Iris pigment epithelial cell (primary cell): ENCODE data around the gene CIT.
A peak's percentile ranks its signal among the peaks of the same experiment; 100 is the strongest.

ENCODE experiments used
- DNase-seq: peaks from one replicate; pipeline ENCODE4 v3.0.0-alpha.2; 2011; ENCODE audit warnings: low read depth

The CIT gene

GRCh38 chr12:119803381-119803791, 73.7 kb downstream of the CIT start:
- DNase-seq, result peak; percentile 79

DNA sequence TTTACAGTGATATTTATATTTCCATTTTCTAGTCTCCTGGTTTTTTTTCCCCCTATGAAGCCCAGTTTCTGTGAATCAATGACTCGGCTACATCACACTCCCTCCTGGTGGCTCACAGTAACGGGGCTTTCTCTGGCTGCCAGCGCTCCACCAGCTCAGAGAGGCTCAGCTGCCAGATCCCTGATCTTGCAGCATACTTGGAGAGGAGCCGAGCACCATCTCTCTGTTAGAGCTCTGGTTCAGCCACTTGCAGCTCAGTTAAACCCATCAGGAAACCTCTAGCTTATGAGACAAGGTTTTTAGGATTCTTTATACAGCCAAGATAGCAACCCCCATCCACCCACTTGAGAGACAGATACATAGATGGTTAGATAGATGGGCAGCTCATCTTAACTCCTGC, 74.6 kb downstream of the CIT start:
- peak; percentile 50 for DNase-seq

DNA sequence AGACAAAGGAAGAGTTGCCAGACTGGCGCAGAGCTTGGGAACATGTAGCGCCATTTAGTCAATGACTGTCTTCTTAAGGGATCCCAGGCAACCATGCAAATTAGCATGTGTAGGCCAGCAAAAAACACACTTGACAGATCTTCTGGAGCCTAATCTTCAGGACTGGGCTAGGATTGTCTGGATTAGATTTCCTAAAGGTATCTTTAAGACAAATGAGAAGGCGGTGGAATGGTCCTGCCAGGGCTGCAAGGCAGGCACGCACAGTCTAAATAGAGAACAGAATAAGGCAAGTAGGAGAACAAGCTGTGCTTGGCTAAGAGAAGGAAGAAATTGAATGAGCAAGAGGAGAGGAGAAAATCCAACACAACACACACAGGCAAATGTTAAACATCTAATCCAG, 80.0 kb downstream of the CIT start:
- DNase-seq, result no peak

GRCh38 chr12:119796292-119796691, 80.8 kb downstream of the CIT start:
- no peak for DNase-seq

DNA sequence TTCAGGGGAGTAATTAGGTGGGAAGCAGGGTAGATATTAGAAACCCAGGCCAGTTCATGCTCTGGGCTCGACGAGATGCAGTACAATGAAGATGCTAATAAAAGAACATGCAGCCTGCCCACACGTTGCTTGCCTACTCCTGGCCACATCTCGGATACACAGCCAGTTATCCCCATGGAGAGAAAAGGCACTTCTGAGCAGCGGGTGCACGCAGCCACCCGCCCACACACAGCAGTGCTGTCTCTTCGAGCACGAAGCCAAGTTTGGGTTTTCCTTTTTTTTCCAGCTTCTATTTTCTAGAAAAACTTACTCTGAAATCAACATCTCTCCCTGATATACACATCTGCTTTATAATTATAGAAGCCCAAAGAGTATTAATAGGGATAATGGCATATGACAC, 85.7 kb downstream of the CIT start:
- no peak for DNase-seq

DNA sequence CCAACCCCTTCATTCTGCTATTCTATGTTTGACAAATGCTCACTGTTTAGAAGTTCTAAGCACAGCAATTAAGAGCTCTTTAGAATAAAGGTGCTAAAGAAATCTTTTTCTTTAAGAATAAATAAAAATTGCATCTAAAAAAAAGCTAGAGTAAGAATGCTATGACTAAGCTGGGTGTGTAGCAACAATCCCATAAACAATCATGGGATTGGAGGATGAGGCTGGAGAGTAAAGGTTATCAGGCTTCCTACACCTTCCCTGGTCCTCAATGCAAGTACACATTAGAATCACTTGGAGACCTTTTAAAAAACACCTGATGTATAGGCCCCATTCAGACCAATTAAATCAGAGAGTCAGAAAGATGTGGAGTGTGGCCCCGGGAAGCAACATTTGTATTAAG, 88.3 kb downstream of the CIT start:
- DNase-seq, result peak; percentile 72

DNA sequence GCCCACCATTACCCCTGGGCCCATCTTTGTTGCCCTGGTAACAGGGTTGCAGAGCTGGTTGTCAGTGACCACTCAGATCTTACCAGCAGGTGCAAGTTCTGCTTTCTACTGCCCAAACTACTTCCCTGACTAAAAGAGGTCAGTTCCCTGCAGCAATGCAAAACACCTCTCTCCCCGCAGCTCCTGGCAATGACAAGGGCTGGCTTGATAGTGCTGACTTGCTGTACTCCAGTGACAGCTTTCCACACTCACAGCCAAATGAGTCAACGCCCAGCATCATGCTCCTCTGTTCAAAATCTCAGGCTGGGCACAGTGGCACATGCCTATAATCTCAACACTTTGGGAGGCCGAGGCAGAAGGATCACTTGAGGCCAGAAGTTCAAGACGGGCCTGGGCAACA, 90.6 kb downstream of the CIT start:
- DNase-seq, result no peak

DNA sequence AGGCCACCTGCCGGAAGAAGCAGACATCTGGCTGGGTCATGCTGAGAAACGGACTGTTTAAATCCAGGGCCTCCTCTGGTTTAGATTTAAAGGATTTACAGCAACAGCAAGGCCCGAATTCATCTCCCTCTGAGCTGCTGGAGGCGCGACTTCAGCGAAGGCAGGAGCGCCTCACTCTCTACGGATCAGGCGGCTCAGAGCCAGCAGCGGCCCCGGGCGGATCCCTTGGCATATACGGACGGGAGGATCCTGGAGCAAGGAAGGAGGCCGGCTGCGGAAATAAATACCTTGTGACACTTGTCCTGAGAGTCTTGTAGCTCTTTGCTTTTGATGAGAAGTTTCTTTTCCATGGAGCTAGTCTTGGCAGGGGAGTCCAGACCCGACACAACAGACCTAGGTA, 92.4 kb downstream of the CIT start:
- no peak for DNase-seq

GRCh38 chr12:119783787-119784186, 93.3 kb downstream of the CIT start:
- no peak for DNase-seq

DNA sequence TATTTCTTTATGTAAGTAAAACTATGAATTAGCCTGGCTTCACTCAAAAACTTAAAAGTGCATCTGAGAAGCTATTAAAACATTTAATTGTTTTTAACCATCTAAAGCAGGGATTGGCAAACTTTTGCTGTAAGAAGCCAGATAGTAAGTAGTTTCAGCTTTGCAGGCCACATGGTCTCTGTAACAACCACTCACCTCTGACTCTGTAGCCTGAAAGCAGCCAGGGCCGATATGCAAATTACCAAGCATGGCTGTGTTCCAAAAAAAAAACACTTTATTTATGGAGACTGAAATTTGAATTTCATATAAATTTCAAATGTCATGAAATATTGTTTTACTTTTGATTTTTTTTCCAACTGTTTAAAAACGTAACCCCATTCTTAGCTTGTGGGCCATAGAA, 95.3 kb downstream of the CIT start:
- no peak for DNase-seq

GRCh38 chr12:119780786-119781434, 96.2 kb downstream of the CIT start:
- peak; percentile 53 for DNase-seq

DNA sequence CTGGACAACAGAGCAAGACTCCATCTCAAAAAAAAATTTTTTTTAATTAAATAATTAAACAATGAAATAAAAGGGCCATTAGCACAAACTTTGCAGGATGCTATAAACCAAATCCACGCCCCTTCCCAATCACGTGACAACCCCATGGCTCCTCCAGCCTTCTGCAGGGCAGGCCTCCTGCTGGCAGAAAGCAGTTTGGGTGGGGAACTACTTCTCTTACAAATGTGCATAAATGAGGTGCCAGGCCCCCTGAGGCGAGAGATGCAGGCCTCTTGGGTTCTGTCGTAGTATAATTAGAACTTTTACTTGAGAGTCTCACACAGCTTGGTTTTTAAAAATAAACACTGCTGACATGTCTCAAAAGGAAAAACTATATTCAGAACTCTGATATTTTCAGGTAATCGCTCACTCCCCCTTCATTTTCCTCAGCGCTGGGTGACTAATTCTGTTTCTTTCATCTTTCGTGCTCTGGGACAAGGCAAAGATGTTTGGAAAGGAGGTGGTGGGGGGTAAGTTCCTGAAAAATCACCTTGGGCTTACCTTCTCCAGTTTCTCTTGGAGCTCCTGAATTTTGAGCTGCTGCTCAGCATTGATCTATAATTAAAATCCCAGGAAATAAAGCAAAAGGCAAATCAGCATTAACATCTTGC, 101.7 kb downstream of the CIT start:
- no peak for DNase-seq

DNA sequence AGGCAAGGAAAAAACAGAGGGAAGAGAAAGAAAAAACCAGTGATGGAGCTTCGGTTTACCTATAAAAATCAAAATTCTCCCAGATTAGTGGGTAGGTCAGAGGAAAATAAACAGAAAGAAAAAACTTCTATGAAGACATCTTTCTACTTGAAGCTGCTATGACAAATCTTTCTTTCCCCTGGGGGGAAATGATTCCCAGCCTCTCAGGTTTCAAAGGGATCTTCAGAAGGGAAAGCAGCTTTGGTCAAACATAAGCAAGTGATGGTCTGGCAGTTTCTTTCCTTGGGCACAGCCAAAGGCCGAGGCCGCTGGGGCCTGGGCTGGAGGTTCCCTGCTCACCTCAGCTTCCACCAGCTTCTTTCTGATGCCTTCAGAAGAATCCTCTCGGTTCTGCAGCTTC, 104.7 kb downstream of the CIT start:
- DNase-seq, result peak; percentile 20

DNA sequence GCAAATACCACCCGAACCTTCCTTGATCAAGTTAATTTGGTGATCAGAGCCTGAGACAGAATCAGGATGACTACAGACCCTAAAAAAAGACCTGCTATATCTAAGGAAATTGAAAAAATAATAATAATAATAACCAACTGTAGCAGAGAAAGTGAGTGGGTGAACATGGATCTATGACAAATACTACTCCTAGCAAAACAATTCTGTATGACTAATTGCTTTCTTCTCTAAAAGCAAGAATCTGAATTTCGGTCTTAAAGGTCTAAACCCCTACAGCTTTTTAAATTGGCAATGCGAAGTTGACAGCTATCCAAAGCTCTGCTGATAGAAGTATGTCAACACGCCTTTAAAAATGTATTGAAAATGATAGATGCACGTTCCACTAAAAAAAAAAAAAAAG, 107.0 kb downstream of the CIT start:
- peak; percentile 16 for DNase-seq

DNA sequence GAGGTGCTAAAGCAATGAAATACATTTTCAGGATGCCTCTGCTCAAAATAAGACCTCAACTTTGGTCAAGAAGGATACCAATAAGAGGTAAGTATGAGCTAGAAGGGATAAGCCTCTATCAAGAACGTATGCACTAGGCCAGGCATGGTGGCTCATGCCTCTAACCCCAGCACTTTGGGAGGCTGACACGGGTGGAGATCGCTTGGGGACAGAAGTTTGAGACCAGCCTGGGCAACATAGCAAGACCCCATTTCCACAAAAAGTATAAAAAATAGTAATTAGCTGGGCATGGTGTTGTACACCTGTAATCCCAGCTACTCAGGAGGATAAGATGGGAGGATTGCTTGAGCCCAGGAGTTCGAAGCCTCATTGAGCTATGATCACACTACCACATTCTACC, 114.5 kb downstream of the CIT start:
- no peak for DNase-seq

DNA sequence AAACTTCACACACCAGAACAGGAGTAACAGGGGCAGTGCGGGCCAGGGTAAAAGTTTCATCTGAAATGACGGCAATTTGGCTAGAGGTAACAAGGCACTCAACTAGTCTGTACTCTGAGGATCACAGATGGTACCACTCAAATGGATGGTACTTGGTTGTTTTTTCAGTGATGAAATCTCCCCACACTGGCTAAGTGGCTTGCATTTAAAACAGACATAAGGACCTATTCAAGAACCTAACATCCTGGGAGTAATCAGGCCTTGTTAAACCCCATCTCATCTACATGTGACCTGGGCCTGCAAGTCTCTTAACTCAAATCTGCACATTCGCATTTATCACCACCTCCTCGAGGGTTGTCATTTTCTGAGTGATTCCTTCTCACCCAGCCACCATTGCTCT, 118.4 kb downstream of the CIT start:
- no peak for DNase-seq

DNA sequence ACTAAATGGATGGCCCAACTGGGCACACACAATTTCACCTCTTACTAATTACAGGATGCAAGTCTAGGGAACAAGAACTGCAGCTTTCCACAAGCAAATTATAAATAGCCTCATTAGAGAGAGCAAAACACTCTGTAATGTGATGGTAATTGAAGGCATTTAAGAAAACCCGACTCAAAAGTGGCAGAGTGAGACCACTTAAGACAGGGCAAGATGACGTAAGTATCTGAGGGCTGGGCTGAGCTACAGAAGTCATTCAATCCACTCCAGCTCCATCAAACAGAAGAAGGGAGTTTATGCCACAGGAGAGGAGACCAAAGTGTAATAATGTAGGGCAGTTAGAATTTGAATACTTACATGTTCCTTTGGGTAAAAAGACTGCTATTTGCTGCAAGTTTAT, 118.9 kb downstream of the CIT start:
- DNase-seq, result no peak

- DNase-seq, result no peak
Observed at GRCh38 chr12:119751961-119752360, 125.2 kb downstream of the CIT start.

- peak; percentile 5 for DNase-seq
Observed at GRCh38 chr12:119749666-119750065, 127.5 kb downstream of the CIT start.

DNA sequence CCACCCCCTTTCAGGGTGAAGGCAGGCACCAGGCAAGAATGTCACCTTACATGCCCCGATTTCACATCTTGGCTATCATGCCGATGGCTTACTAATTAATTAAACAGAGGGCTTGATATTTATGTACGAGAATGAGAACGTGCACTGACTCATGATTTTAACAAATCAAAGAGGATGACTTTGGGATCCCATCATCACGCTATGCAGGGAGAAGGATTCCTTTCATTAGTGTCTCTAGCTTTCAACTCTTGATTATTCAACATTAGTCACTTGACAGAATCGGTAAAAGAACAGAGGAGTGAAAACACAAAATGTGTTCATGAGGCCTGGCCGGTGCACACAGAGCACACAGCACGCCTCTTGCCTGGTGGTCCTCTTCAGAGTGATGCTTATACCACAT, 128.6 kb downstream of the CIT start:
- DNase-seq, result no peak

DNA sequence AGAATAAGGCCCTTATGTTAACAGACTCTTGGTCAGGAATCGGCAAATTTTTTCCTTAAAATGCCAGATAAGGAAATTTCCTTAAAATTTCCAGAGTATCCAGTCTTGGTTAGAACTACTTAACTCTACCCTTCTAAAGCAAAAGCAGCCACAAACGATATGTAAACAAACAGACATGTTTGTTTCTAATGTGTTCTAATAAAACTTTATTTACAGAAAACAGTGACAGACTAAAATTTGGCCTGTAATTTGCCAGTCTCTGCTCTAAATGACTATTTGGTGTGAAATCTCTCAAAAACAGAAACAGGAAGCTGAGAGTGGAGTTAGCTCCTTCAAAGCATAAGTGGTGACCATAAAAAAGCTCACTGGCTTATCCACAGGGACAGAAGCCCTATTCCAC, 131.0 kb downstream of the CIT start:
- no peak for DNase-seq

DNA sequence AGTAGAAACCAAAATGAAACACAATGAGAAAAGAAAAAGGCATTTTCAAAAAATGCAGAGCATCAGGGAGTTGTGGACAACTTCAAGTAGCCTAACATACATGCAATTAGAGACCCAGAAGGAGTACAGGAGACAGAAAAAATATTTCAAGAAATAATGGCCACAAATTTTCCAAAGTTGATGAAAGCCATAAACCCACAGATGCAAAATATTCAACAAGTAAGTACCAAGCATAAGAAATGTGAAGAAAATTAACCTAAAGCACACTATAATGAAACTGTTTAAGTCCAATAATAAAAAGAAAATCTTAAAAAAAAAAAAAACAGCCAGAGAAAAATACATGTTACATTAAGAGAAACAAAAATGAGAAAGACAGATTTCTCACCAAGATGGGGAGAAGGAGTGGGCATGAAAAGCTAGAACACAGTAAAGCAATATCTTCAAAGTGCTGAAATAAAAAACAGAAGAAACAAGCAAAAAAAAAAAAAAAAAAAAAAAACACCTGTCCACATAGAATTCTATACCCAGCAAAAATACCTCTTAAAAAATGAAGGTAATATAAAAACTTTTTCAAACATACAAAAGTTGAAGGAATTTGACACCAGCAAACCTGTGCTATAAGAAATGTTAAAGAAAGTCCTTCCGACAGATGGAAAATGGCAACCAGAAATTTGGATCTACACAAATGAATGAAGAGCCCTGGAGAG, 132.1 kb downstream of the CIT start:
- no peak for DNase-seq

- no peak for DNase-seq
Observed at GRCh38 chr12:119742700-119743099, 134.4 kb downstream of the CIT start.

DNA sequence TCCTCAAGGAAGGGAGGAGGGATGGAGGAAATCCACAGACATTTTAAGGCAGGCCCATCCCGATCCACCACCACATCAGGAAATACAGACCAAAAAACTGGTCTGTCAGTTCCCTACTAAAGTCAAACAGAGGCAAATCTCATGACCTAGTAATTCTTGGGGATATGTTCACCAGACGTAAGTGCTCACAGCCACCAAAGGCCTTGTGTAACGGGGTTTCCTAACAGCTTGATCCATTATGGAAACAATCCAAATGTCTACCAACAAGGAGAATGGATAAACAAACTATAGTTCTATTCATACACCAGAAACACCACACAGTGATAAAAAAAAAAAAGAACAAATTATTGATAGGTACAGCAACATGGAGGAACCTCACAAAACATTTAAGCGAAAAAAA, 136.3 kb downstream of the CIT start:
- DNase-seq, result no peak
